NCI-H187 (cell line): ENCODE results near the gene ALDH16A1.

Source experiments
- DNase-seq, 2 experiments: peaks; one replicate each; lab custom pipeline; 2025; lab: John Stamatoyannopoulos, UW

The ALDH16A1 gene

DNA sequence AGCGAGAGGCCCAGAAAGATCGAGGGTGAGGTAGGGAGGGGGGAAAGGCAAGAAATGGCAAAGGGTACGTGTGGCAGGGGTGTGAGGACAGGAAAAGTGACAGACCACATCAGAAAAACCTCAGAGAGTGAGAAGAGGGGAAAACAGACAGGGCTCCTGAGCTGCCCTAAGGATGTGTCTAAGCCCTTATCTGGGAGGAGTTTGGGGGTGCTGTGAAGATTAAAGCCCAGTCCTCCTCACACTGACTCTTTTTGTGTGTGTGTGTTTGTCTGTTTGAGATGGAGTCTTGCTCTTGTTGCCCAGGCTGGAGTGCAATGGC, 29.1 kb upstream of the ALDH16A1 start:
- no peak for DNase-seq

DNA sequence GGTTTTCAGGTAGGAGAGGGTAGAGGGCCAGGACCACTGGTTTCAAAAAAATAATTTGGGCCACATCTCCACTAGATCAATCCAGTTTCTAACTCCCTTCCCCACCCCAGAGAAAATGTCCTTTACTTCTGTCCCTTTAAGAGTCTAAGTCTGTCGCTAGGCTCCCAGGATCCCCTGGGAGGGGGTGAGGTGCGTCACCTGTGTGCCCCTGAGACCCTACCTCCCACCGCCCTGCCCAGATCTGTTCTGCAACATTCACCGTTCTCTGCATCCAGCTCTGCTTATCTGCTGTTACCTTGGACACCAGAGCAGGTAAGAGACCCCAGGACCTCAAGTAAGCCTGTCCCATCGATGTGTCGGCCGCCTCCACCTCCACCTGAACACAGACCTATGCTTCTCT, 27.8 kb upstream of the ALDH16A1 start, which contains the start of gene GFY:
Gene GFY, plus strand, starts transcription at position 211 of the 400 bp plus-strand sequence. CDS start 1,043 bp downstream, outside the sequence.
- no peak for DNase-seq

DNA sequence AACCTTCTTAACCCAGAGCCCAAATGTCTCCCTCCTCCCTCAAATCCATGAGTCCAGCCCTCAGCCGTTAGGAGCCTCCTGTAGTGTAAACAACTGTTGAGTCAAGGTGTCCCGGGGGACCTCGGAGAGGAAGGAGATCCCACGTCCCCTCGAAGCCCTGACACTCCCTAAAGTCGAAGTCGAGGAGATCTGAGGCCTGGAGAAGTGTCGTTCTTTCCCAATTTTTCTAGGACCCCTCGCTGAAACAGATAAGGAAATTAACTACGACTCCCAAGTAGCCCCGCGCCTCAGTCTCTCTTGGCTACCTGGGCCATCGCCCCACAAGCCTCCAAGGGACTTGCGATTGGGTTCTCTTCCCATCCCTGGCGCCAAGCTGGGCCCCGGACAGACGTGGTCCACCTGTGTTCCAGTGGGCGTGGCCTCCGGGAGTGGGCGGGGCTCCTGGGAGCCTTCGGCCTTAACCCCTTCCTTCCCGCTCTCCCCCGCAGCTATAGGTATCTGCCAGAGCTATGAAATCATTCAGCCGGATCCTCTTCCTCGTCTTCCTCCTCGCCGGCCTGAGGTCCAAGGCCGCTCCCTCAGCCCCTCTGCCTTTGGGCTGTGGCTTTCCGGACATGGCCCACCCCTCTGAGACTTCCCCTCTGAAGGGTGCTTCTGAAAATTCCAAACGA, 27.0 kb upstream of the ALDH16A1 start:
- DNase-seq: peak; percentile 80 to 87

DNA sequence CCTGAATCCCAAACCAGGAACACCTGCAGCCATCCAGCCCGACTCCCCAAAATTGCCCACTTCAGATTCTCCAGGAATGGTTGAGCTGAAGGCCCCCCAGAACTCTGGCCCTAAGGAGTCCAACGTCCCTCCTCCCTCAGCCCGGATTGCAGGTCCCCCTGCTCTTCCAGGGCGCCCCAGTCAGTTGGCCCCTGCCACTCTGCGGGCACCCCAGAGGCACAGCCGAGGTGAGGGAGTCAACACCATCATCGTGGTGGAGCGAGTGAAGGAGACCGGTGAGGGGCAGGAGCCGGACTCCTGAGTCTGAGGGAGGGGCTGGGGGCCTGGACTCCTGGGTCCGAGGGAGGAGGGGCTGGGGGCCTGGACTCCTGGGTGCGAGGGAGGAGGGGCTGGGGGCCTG, 25.7 kb upstream of the ALDH16A1 start:
- DNase-seq: no peak

DNA sequence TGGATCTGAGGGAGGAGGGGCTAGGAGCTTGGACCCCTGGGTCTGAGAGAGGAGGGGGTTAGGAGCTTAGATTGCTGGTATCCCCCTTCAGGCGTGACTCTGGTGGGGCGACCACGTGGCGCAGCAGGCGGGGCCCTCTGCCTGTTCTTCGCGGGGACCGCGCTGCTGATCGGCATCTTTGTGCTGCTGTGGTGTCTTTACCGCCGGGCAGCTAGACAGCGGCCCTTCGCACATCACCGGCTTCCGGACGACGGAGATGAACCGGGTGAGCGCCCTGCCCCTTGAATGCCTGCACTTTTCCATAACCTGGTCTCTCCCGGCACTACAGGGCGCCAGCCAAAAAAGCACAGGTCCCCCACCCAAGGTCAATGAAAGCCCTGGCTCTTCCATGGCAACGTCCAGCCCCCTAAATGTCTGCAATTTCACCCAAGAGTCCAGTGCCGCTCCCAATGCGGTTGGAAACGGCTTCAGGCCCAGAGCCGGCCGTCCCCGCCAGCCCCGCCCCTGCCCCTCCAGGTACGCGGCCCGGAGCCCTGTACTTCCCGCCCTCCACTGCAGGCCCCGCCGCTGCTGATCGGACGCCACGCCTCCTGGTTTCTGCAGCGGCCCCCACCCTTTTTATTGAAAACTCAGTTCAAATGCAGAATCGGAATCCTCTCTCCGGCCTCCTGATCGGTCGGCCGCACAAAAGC, 25.0 kb upstream of the ALDH16A1 start:
- DNase-seq: peak in 1 of 2 experiments; percentile 25

DNA sequence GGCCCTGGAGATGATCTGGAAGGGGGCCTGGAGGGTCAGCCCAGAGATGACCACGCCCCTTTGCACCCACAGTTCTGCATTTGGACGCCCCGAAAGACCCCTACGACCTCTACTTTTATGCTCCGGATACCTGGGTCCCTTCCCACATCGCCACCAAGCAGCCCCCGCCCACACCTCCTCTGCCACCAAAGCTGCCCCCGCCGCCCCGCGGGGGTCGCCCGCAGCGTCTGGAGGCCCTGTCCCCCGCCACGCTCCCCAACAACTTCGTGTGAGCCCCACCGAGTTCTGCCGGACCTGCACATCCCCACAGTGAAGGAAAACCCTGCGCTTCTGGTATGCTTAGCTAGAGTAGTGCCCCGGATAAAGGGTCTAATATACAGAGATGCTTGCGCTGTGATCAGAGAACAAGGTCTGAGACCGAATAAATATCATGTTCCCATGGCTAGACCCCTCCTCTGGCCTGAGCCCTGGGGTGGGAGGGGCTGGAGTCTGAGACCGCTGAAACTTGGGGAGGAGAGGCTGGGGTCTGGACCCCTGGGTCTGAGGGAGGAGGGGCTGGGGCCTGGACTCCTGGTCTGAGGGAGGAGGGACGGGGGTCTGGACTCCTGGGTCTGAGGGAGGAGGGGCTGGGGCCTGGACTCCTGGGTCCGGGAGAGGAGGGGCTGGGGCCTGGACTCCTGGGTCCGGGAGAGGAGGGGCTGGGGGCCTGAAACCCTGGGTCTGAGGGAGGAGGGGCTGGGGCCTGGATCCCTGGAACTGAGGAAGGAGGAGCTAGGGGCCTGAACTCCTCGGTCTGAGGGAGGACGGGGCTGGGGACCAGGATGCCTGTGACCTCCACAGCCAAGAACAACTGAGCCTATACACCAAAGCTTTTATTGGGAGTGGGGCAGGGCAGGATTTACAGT, 24.2 kb upstream of the ALDH16A1 start:
- no peak for DNase-seq

DNA sequence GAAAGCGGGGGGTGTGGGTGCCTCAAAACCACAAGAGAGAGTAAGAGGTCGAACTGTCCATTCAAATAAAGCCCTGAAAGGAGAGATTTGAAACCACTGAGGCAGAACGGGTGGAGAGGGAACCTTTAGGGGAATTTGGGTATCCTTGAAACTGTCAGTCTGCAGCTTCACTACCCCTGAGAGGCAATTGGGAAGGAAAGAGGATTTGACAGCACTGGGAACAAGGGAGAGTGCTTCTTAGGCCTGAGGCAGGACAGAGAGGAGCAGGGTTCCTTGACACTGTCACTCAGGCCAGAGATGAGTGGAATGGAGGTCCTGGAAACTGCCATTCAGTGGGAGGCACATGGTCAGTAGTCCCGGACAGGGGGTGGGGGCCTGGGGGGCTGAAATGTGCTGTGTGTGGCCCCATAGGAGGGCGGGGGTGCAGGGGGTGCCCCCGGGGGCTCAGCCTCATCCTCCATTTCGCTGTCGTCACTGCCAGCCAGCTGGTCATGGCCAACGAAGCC, 22.8 kb upstream of the ALDH16A1 start:
- peak; percentile 38 to 51 for DNase-seq

DNA sequence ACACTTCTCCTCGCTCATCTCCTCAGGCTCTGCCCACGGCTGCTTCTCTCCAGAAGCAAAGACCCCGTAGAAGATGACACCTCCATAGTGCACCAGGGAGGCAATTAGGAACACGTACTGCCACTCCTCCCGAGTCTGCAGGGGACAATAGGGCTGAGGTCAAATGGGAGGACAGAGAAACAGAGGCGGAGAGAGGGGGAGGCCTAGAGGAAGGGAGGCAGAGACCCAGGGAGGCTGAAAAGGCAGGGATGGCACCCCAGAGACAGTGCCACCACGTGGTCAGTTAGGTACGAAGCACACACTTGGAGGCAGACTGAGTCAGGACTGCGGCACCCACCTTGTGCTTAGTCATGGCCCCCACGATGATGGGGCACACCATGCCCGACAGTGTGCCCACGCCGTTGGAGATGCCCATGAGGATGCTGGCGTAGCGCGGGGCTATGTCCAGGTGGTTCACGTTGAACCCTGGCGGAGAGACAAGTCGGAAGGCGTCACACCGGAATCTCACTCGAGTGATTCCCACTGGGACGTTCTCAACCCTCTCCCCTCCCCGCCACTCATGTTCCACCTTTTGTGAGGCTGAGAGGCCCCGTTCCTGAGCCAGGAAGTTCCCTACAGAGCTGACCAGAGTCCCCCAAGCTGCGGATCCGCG, 22.2 kb upstream of the ALDH16A1 start:
- no peak for DNase-seq

DNA sequence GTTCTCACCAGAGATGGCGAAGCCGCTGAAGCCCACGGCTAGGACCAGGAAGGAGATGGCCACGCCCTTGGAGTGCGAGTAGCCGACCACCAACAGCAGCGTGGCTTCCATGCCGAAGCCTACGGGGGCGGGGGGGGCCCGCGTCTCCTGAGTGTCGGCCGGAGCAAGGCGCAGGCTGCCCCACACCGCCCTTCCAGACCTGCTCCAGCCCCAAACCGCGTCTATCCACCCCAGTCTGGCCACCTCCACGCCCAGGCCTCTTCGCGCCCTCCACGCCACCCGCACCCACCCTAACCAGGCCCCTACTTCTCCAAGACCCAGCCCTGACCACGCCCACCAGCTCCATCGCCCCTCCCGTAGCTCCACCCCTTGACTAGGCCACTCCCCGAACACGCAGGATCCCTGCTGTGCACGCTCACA, 21.7 kb upstream of the ALDH16A1 start:
- DNase-seq: no peak

DNA sequence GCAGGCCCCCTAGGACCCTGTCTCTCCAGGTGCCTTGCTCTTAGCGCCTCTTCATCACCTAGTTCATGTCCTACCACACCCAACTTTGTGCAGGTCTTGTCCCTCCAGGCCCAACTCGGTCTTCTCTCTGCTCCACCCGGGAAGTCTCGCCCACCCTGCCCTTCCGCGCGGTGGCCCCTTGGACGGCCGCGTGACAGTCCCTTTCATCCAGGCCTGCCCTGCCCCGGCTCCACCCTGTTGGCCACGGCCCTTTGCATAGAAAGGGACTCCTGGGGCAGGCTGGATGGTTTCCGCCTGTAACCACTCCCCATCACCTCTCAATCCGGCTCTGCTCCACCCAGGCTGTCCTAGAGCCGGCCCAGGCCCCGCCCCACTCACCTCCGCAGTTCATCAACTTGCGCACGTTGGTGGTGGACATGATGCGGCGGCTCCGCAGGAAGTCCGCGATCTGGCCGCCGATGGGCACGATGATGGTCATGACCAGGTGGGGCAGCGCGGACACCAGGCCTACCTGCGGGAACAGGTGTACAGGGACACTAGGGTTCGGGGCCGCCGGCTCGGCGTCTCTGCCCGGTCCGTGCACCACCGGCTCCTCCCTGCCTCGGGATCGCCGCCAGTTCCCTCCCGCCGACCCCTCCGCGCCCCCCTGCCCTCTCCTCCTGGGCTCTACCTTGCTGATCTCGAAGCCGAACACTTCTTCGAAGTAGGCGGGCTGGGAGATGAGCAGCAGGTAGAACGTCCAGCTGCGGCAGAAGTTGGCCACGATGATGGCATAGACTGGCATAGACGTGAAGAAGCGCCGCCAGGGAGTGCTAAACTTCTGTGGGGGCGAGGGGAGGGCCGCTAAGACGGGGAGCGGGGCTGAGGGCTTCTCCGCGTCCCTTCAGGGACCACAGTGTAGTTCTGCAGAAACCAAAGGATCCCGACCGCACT, 20.6 kb upstream of the ALDH16A1 start:
- no peak for DNase-seq

DNA sequence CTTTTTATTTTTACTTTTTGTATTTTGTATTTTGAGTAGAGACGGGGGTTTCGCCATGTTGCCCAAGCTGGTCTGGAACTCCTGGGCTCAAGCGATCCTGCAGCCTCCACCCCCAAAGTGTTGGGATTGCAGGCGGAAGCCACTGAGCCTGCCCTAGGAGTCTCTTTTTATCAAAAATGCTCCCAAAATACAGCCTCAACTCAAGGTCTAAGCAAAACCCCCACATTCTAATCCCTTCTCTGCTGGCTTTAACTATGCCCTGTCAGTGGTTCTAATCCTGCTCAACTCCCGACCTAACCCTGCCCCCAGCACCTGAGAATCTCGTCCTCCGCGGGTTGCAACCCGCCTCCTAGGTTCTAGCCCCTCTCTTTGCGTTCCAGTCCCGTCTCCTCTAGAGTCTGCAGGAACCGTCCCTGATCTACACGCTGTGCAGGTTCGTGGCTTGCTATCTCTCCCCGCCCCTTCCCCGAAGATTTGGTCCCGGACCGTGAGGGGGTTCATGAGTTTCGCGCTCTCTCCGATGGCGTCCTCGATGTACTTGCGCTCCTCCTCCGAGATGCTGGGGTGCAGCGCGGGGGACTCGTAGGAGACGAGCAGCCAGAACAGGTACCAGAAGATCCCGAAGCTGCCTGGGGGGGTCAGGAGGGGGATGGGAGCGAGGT, 19.7 kb upstream of the ALDH16A1 start:
- no peak for DNase-seq

DNA sequence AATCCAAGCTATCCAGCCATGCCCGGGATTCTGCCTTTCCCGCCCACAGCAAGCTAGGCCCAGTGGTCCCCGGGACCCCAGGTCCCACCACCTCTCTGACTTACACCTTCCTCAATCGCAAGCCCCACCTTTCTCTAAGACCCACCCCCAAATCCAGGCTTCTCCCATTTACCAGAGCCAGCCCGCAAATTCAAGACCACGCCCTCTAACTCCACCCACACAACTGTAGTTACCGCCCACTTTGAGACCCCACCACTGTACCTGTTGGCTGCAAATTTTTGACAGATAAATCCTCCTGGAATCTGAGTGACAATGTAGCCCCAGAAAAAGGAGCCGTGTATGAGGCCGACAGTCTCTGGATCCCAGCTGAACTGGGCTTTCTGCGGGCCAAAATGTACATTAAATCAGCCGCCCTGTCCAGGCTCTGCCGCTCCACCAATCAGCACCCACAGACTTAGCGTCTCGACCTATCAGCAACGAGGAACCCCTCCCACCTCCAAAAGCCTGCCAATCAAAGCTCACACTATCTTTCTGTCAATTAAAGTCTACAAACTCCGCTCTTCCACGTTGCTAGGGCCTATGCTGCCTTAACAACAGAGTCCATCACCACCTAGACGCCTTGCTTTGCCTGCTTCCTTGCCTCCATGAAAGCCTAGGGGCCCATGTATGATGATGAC, 18.0 kb upstream of the ALDH16A1 start:
- no peak for DNase-seq

DNA sequence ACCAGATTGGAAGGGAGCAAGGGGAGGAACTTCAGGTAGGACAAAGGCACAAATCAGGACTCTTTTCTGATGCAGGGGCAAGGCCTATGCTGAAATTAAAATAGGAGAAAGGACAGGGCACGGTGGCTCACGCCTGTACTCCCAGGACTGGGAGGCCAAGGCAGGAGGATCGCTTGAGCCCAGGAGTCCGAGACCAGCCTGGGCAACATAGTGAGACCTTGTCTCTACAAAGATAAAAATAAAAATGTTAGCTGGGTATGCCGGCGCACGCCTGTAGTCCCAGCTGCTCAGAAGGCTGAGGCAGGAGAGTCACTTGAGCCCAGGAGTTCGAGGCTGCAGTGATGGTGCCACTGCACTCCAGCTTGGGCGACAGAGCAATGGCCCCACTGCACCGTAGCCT, 17.4 kb upstream of the ALDH16A1 start:
- no peak for DNase-seq

DNA sequence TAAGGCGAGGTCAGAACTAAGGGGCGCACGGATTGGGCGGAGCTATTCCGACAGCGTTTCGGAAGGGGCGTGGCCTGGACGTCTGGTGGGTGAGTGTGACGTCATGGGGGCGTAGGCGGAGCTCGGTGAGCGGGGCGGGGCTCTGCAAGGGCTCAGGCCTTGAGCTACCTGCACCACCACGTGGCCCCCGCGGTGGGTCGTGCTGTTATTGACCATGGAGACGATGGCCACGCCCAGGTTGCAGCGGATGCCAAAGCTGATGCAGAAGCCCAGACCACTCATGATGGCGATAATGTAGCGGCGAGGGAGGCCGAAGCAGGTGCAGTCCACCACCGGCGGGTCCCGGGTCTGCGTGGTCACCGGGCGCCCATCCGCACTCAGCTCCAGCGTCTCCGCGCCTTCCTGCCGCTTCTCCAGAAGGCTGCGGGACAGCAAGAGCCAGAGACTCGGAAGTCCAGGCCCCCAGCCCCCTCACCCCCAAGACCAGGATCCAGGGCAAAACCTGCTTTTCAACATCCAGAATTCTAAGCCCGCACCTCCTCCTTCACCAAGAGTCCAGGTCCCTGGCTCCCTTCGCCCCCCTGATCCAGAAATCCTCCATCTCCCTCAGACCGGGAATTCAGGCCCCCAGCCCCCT, 16.5 kb upstream of the ALDH16A1 start:
- no peak for DNase-seq

DNA sequence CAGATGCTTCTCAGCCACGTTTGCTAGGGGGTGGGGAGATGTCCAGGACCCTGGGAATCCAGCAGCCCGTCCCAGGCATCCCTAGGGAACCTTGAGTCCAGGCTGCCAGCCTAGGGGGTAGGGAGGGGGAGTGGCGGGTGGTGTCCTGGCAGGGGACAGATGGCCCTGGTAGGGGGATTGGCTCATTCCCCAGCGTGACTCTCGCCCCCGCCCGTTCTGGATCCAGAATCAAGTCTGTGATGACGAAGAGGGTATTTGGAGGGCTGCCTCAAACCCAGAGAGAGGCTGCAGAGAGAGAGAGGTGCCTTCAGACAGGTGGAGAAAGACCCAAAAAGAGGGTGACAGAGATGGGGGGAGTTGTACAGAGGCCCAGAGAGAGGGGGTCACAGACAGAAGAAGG, 15.8 kb upstream of the ALDH16A1 start:
- no peak for DNase-seq

DNA sequence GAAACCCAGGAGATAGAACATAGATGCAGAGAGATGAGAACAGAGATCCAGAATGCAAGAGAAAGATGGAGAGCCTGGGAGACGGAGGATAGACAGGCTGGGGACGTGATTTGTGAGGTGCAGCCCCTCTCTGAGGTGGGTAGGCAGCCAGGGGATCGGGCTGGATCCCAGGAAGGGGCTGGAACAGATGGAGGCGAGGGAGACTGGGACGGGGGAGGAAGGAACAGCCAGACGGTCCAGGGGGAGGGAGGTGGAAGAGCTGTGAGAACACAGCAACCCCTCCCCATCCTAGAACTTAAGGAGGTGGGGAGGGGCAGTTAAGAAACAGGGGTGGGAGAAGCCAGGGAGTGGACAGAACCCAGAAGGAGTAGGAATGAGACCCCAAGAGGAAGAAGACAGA, 14.8 kb upstream of the ALDH16A1 start:
- DNase-seq: no peak

DNA sequence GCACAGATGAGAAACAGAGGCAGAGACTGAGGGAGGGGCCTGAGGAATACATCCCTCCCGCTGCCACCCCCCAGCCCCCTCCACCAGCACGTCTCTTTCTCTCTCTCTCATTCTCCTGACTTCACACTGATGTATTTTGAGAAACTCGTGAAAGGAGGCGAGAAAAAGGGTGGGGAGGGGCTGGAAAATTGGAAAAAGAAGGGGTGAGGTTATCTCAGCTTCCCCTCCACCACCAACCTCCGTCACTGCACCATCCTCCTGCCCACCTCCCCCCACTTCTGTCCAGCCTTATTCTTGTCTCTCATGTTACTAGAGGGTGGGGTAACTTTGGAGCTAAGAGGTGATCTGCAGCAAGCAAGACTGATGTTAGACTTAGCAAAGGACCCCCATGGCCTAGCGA, 13.2 kb upstream of the ALDH16A1 start:
- no peak for DNase-seq

DNA sequence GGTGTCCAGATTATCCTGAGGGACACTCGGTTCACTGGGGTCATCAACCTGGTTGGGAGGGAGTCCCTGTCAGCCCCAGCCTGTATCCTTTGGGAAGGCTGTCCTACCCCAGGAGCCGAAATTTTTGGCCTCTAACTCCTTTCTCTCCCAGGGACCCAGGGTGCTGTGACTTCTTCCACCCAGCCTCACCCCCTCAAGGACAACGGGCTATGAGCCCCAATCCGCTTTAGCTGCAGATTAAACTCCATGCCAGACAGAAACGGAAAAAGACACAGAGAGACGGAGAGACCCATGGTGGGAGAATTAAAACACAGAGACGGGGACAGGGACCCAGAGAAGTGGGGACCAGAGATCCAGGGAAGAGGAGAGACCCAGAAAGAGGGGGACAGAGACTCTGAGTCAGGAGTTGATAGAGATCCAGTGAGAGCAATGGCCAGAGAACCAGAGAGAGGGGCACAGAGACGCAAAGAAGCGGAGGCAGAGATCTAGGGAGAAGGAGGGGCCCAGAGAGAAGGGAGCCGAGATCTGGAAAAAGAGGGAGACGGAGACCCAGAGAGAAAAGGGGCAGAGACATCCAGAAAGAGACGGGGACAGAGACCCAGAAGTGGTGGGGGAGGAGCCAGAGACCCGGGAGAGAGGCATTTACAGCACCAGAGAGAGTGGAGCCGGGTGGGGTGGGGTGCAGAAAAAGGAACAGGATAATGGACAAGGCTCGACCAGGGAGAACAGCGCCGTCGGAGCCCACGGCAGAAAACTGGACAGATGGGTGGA, 12.4 kb upstream of the ALDH16A1 start:
- no peak for DNase-seq
